Measurements from ENCODE around the gene PTPRK. TPM values are rescaled to one million over a fixed set of nuclear protein-coding genes. Genes with fewer than 3 reads are reported as not detected.

The PTPRK gene
- total and polyA plus RNA-seq, 2 experiments from 2014 or later = 26.9 to 56.4 TPM

GRCh38 chr6:128164254-128164653 lies 356.1 kb downstream of the PTPRK start:
- Histone ChIP-seq H3K27ac (ENCODE audit: low read depth) (no peak overlapping the region), H2AFZ (no peak overlapping the region), H3F3A (replicated peaks; ENCODE audit: low read depth) (no peaks in the 10 kb centered on the region), H3K4me2 (no peak overlapping the region), H3K79me2 (replicated peaks; ENCODE audit: insufficient read depth) (no peaks in the 10 kb centered on the region), H3K4me1 (ENCODE audit: insufficient read depth) (no peaks in the 10 kb centered on the region), H3K36me3 (ENCODE audit: insufficient read depth) (no peaks in the 10 kb centered on the region), H3K4me3 (no peak overlapping the region), H3K9me2 (ENCODE audit: insufficient read depth) (no peaks in the 10 kb centered on the region), H3K27me3 (ENCODE audit: insufficient read depth) (no peaks in the 10 kb centered on the region), H4K20me1 (replicated peaks; ENCODE audit: insufficient read depth) (no peaks in the 10 kb centered on the region)
- Mint-ChIP-seq H3K27ac (no peak overlapping the region), H3K4me1 (no peaks in the 10 kb centered on the region; the same call in 2 of the 3 replicates), H3K36me3 (ENCODE audit: low read depth) (no peaks in the 10 kb centered on the region), H3K4me3 (no peak overlapping the region), H3K27me3 (ENCODE audit: insufficient read depth, low read depth, poor library complexity) (no peaks in the 10 kb centered on the region), H3K9me3 (no peaks in the 10 kb centered on the region)
- ATAC-seq (no peak), DNase-seq (ENCODE audit: low spot score) (no peak)
- no peak for TF ChIP-seq JUNB (IDR thresholded peaks at IDR 0.05; ENCODE audit: unreplicated experiment)
- no peak for TF ChIP-seq POLR2AphosphoS5 (IDR thresholded peaks at IDR 0.05; ENCODE audit: low read depth)
- TF ChIP-seq ZNF331 (CRISPR knock-in tag; IDR thresholded peaks at IDR 0.05; ENCODE audit: low read depth) = no peak
- TF ChIP-seq EZH2 (IDR thresholded peaks at IDR 0.05; ENCODE audit: low read depth, unreplicated experiment) = no peak
- TF ChIP-seq, protein P1, sequence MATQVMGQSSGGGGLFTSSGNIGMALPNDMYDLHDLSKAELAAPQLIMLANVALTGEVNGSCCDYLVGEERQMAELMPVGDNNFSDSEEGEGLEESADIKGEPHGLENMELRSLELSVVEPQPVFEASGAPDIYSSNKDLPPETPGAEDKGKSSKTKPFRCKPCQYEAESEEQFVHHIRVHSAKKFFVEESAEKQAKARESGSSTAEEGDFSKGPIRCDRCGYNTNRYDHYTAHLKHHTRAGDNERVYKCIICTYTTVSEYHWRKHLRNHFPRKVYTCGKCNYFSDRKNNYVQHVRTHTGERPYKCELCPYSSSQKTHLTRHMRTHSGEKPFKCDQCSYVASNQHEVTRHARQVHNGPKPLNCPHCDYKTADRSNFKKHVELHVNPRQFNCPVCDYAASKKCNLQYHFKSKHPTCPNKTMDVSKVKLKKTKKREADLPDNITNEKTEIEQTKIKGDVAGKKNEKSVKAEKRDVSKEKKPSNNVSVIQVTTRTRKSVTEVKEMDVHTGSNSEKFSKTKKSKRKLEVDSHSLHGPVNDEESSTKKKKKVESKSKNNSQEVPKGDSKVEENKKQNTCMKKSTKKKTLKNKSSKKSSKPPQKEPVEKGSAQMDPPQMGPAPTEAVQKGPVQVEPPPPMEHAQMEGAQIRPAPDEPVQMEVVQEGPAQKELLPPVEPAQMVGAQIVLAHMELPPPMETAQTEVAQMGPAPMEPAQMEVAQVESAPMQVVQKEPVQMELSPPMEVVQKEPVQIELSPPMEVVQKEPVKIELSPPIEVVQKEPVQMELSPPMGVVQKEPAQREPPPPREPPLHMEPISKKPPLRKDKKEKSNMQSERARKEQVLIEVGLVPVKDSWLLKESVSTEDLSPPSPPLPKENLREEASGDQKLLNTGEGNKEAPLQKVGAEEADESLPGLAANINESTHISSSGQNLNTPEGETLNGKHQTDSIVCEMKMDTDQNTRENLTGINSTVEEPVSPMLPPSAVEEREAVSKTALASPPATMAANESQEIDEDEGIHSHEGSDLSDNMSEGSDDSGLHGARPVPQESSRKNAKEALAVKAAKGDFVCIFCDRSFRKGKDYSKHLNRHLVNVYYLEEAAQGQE (IDR thresholded peaks at IDR 0.05; ENCODE audit: unreplicated experiment) = no peak
- TF ChIP-seq EZH2phosphoT487 (IDR thresholded peaks at IDR 0.05; ENCODE audit: unreplicated experiment) = no peak
- no peak for TF ChIP-seq NANOG (IDR thresholded peaks at IDR 0.05; ENCODE audit: borderline replicate concordance)
- TF ChIP-seq ZNF462 (CRISPR knock-in tag; IDR thresholded peaks at IDR 0.05) = no peak
- TF ChIP-seq CREB1 (CRISPR knock-in tag; IDR thresholded peaks at IDR 0.05; ENCODE audit: low read depth) = no peak
- TF ChIP-seq ZNF114 (CRISPR knock-in tag; IDR thresholded peaks at IDR 0.05) = no peak
- TF ChIP-seq, protein P2, sequence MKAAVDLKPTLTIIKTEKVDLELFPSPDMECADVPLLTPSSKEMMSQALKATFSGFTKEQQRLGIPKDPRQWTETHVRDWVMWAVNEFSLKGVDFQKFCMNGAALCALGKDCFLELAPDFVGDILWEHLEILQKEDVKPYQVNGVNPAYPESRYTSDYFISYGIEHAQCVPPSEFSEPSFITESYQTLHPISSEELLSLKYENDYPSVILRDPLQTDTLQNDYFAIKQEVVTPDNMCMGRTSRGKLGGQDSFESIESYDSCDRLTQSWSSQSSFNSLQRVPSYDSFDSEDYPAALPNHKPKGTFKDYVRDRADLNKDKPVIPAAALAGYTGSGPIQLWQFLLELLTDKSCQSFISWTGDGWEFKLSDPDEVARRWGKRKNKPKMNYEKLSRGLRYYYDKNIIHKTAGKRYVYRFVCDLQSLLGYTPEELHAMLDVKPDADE (IDR thresholded peaks at IDR 0.05) = no peak
- TF ChIP-seq, protein P3, sequence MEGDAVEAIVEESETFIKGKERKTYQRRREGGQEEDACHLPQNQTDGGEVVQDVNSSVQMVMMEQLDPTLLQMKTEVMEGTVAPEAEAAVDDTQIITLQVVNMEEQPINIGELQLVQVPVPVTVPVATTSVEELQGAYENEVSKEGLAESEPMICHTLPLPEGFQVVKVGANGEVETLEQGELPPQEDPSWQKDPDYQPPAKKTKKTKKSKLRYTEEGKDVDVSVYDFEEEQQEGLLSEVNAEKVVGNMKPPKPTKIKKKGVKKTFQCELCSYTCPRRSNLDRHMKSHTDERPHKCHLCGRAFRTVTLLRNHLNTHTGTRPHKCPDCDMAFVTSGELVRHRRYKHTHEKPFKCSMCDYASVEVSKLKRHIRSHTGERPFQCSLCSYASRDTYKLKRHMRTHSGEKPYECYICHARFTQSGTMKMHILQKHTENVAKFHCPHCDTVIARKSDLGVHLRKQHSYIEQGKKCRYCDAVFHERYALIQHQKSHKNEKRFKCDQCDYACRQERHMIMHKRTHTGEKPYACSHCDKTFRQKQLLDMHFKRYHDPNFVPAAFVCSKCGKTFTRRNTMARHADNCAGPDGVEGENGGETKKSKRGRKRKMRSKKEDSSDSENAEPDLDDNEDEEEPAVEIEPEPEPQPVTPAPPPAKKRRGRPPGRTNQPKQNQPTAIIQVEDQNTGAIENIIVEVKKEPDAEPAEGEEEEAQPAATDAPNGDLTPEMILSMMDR (conservative IDR thresholded peaks at IDR 0.05; ENCODE audit: low read depth in 2 of 2) = no peak
- no peak for TF ChIP-seq STAT1 (IDR thresholded peaks at IDR 0.05; ENCODE audit: unreplicated experiment)
